Naive thymus-derived CD4-positive, alpha-beta T cell (primary cell): ENCODE measurements around the gene HTR4. TPM values are rescaled to one million over a fixed set of nuclear protein-coding genes. Genes with fewer than 3 reads are reported as not detected.

Experiments
- ATAC-seq: fragments of 150-1000 bp; cut with Tn5 transposase; 2 replicates; pipeline ENCODE4 v1.10.0; 2021; ENCODE audit warnings: mild to moderate bottlenecking, moderate library complexity
- CTCF ChIA-PET: fragments of 350-600 bp; sonication (Branson Sonifier 250); formaldehyde crosslinking; loops from one replicate; lab custom pipeline; 2021; ENCODE audit warnings: antibody characterized with exemption; lab: Charles Lee
- POLR2A ChIA-PET: fragments of 350-600 bp; sonication (Branson Sonifier 250); formaldehyde crosslinking; loops from one replicate; lab custom pipeline; 2021; ENCODE audit warnings: antibody characterized with exemption, inconsistent platforms; lab: Charles Lee
- DNase-seq, 9 donors: peaks; one replicate each; pipeline versions ENCODE4 v3.0.0 to v3.0.0-alpha.2; 2020 to 2022; ENCODE audit warnings: mixed read lengths in 1 of 9
- H3K27ac ChIP-seq: one replicate; pipeline ENCODE4 v1.7.0; 2013; ENCODE audit warnings: mild to moderate bottlenecking, low read depth, low read length, moderate library complexity
- H3K27me3 ChIP-seq, 2 donors: one replicate each; pipeline ENCODE4 v1.7.0; 2013; ENCODE audit warnings: low read length in 2 of 2, mild to moderate bottlenecking in 2 of 2, moderate library complexity in 2 of 2; ENCODE audit not compliant: control insufficient read depth in 2 of 2, insufficient read depth in 2 of 2
- H3K36me3 ChIP-seq, 3 experiments: 1 replicate in 2 of 3; 2 replicates in 1 of 3; pipeline ENCODE4 v1.7.0; 2013; ENCODE audit warnings: low read length in 3 of 3, mild to moderate bottlenecking in 3 of 3, moderate library complexity in 1 of 3; ENCODE audit not compliant: insufficient read depth in 3 of 3, control insufficient read depth in 2 of 3
- H3K4me1 ChIP-seq, 2 donors: one replicate each; pipeline ENCODE4 v1.7.0; 2013; ENCODE audit warnings: low read length in 2 of 2, mild to moderate bottlenecking in 2 of 2, moderate library complexity in 1 of 2; ENCODE audit not compliant: control insufficient read depth in 2 of 2, insufficient read depth in 2 of 2
- H3K4me3 ChIP-seq: 2 replicates; pipeline ENCODE4 v1.7.0; 2013; ENCODE audit warnings: mild to moderate bottlenecking, low read length
- H3K9me3 ChIP-seq, 3 experiments: 1 replicate in 2 of 3; 2 replicates in 1 of 3; pipeline ENCODE4 v1.7.0; 2013; ENCODE audit warnings: low read length in 3 of 3; ENCODE audit not compliant: control insufficient read depth in 2 of 3
- H3K27ac Mint-ChIP-seq, 9 donors: one replicate each; pipeline ENCODE4 v1.8.0; 2020 to 2022; ENCODE audit warnings: mixed read lengths in 9 of 9, mild to moderate bottlenecking in 8 of 9, moderate library complexity in 5 of 9, inconsistent platforms in 2 of 9
- H3K27me3 Mint-ChIP-seq, 5 donors: one replicate each; pipeline ENCODE4 v1.8.0; 2021 to 2022; ENCODE audit warnings: mixed read lengths in 5 of 5, mild to moderate bottlenecking in 1 of 5
- H3K36me3 Mint-ChIP-seq, 5 donors: one replicate each; pipeline ENCODE4 v1.8.0; 2020 to 2022; ENCODE audit warnings: mixed read lengths in 5 of 5, mild to moderate bottlenecking in 3 of 5, inconsistent platforms in 1 of 5
- H3K4me1 Mint-ChIP-seq, 7 donors: one replicate each; pipeline ENCODE4 v1.8.0; 2020 to 2022; ENCODE audit warnings: mixed read lengths in 7 of 7, mild to moderate bottlenecking in 3 of 7, inconsistent platforms in 1 of 7
- H3K4me3 Mint-ChIP-seq, 10 donors: one replicate each; pipeline ENCODE4 v1.8.0; 2020 to 2022; ENCODE audit warnings: mild to moderate bottlenecking in 10 of 10, mixed read lengths in 10 of 10, moderate library complexity in 6 of 10, inconsistent platforms in 2 of 10
- H3K9me3 Mint-ChIP-seq, 11 donors: one replicate each; pipeline ENCODE4 v1.8.0; 2020 to 2022; ENCODE audit warnings: mixed read lengths in 11 of 11, mild to moderate bottlenecking in 4 of 11, inconsistent platforms in 1 of 11, moderate library complexity in 1 of 11
- intact Hi-C, 2 donors: fragments of 100-400 bp; cut with micrococcal nuclease; formaldehyde crosslinking; loops; one replicate each; pipeline ENCODE4 v1.15.1; 2023
- polyA plus RNA-seq, 2 donors: library from polyadenylated mRNA; unstranded; fragments of 300-500 nt; fragmentation: Illumina TruSeq; gene quantifications; one replicate each; pipeline ENCODE4 v1.2.3, GENCODE V29; 2021
- total RNA-seq, 6 experiments: library from RNA in 5 of 6; stranded (reverse) in 5 of 6; gene quantifications; 1 replicate in 5 of 6; 2 replicates in 1 of 6; pipeline ENCODE4 v1.2.3 and lab custom pipeline; 2021 to 2026

HTR4 gene
- total and polyA plus RNA-seq, 7 experiments from 2014 or later, result not detected

DNA sequence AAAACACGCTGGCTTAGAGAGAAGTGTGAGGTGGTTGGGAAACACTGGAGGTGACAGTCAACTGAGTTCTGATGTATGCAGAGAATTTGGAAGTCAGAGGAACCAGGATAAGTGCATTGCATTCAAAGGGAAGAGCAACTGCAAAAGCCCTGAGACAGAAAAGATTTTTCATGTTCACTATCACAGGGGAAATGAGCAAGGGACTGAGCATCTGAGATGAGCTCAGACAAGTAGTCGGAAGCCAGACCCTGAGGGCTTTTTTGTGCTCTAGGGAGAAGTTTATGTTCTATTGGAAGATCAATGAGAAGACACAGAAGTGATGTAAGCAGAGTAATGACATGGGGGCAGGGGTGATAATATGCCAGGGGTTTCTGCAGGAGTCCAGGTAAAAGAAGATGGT lies 97.5 kb downstream of the HTR4 start:
- Histone ChIP-seq H3K4me3 (no peak overlapping the region), H3K9me3 (no peaks in the 10 kb centered on the region), H3K27ac (no peak overlapping the region), H3K4me1 (no peaks in the 10 kb centered on the region), H3K27me3 (no peaks in the 10 kb centered on the region), H3K36me3 (no peaks in the 10 kb centered on the region)
- Mint-ChIP-seq H3K27me3 (peaks cover 0 to 27% (median 5%) of the 10 kb centered on the region in 5 donors), H3K27ac (no peak overlapping the region), H3K4me1 (no peaks in the 10 kb centered on the region), H3K4me3 (no peak overlapping the region), H3K9me3 (no peaks in the 10 kb centered on the region), H3K36me3 (no peaks in the 10 kb centered on the region)
- no peak for ATAC-seq
- DNase-seq, result no peak
- POLR2A ChIA-PET, result no interaction called here
- intact Hi-C loops, result no loop called here
- CTCF ChIA-PET, result no interaction called here

DNA sequence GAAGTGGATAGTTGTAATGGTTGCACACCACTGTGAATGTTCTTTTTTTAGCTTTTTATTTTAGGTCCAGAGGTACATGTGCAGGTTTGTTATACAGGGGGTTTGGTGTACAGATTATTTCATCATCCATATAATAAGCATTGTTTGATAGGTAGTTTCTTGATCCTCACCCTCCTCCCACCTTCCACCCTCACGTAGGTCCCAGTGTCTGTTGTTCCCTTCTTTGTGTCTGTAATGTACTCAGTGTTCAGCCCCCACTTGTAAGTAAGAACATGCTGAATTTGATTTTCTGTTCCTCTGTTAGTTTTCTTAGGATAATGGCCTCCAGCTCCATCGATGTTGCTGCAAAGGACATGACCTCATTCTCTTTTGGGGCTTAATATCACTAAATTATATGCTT lies 99.7 kb downstream of the HTR4 start:
- ChIA-PET POLR2A (no interaction called here), CTCF (interaction anchor here (0.5 kb wide), 1 partner anchor 384 kb away, joined by 3 read pairs; no protein-coding TSS in a partner anchor)
- Mint-ChIP-seq H3K36me3 (no peaks in the 10 kb centered on the region), H3K4me1 (no peaks in the 10 kb centered on the region), H3K27me3 (peaks cover 0 to 23% (median 4%) of the 10 kb centered on the region in 5 donors), H3K9me3 (no peaks in the 10 kb centered on the region), H3K27ac (no peak overlapping the region), H3K4me3 (no peak overlapping the region)
- no peaks in the 10 kb centered on the region for H3K9me3 ChIP-seq
- intact Hi-C loops, result no loop called here
- H3K4me3 ChIP-seq, result no peak overlapping the region
- H3K27ac ChIP-seq, result no peak overlapping the region
- DNase-seq (no peak), ATAC-seq (no peak)
- no peaks in the 10 kb centered on the region for H3K4me1 ChIP-seq
- H3K27me3 ChIP-seq, result no peaks in the 10 kb centered on the region
- H3K36me3 ChIP-seq, result no peaks in the 10 kb centered on the region

DNA sequence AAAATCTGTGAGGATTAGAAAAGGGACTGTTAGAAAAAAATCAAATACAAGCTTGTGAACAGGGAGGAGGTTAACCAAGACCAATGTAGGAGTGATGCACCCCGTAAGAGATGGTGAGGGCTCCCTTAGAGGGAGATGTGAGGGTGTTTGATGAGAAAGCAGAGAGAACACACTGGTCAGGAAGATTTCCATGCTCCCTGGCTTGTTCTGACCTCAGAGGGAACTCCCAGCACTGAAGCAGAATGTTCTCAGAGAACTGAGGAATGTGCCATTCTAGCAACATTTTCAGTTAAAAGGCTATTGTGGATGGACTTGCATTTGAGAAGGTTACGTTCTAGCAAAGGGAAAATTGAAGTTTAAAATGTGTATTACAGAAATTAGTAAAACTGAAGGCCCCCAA lies 110.6 kb downstream of the HTR4 start:
- Histone ChIP-seq H3K27me3 (peaks cover 0 to 2% of the 10 kb centered on the region in 2 donors), H3K9me3 (no peaks in the 10 kb centered on the region), H3K4me3 (no peak overlapping the region), H3K36me3 (no peaks in the 10 kb centered on the region), H3K4me1 (no peaks in the 10 kb centered on the region), H3K27ac (no peak overlapping the region)
- Mint-ChIP-seq H3K27me3 (peaks cover 0 to 13% (median 5%) of the 10 kb centered on the region in 5 donors), H3K9me3 (peaks cover 0 to 5% (median 0%) of the 10 kb centered on the region in 11 donors), H3K4me3 (no peak overlapping the region), H3K27ac (no peak overlapping the region), H3K36me3 (no peaks in the 10 kb centered on the region), H3K4me1 (no peaks in the 10 kb centered on the region)
- intact Hi-C loops, result no loop called here
- ATAC-seq (no peak), DNase-seq (no peak)
- POLR2A ChIA-PET, result no interaction called here
- CTCF ChIA-PET, result no interaction called here

DNA sequence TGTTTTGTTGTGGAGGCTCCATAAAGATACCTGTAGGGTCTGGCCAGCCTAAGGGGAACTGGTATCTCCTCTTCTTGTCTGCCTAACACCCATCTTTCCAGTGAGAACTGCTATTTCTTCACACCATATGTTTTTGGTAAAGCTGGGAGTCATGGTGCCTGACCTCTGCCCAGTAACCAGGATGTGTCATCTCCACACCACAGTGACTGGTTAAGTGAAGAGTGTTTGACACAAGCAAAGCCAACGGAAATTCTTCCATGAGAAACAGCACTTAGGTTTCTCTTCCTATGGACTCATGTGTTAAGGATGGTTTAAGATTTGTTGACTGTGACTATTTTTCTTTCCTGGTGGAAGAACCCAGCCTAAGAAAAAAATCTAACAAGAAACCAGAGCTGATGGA lies 111.5 kb downstream of the HTR4 start:
- no peaks in the 10 kb centered on the region for H3K36me3 Mint-ChIP-seq
- no peaks in the 10 kb centered on the region for H3K4me1 Mint-ChIP-seq
- ATAC-seq (no peak), DNase-seq (no peak)
- Histone ChIP-seq H3K36me3 (no peaks in the 10 kb centered on the region), H3K27ac (no peak overlapping the region), H3K4me1 (no peaks in the 10 kb centered on the region), H3K4me3 (no peak overlapping the region), H3K27me3 (peaks cover 0 to 2% of the 10 kb centered on the region in 2 donors), H3K9me3 (no peaks in the 10 kb centered on the region)
- intact Hi-C loops, result no loop called here
- H3K27ac Mint-ChIP-seq, result no peak overlapping the region
- POLR2A ChIA-PET, result no interaction called here
- H3K27me3 Mint-ChIP-seq, result peaks cover 3 to 13% (median 5%) of the 10 kb centered on the region in 5 donors
- CTCF ChIA-PET, result no interaction called here
- H3K4me3 Mint-ChIP-seq, result no peak overlapping the region
- peaks cover 0 to 11% (median 3%) of the 10 kb centered on the region in 11 donors for H3K9me3 Mint-ChIP-seq

DNA sequence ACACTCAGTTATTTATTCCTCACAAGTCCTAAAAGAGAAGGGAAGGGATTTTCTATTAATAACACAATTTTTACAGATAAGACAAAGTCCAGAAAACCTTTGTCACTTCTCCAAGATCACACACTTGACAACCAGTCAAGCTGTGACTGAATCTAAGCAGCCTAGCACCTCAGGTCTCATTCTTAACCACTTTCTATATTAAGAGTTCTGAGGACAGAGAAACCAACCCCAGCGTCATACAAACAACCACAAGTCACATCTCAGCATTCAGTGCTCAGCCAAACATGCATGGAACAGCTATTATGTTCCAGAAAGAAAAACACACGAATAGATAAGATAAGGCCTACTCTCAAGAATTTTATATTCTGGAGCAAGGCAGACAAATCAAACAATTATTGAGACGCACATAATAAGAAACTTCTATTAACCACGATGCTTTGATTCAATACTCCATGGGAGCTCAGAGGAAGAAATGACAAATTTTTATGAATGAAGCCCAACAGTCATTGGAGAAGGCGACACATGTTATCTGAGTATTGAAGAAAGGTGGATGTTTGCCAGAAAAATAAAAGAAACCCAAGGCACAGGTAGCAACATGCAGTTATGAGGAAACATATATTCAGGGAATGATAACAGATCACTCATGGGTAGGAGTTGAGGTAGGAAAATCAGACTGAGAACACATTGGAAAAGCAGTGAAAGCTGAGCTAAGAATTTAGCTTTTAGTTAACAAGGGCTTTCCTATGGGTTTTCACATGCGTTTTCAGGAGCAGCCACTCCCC lies 113.1 kb downstream of the HTR4 start:
- Histone ChIP-seq H3K27ac (no peak overlapping the region), H3K4me1 (no peaks in the 10 kb centered on the region), H3K36me3 (no peaks in the 10 kb centered on the region), H3K9me3 (no peaks in the 10 kb centered on the region), H3K4me3 (no peak overlapping the region), H3K27me3 (peaks cover 0 to 2% of the 10 kb centered on the region in 2 donors)
- ATAC-seq (no peak), DNase-seq (no peak)
- intact Hi-C loops, result no loop called here
- CTCF ChIA-PET, result no interaction called here
- no peaks in the 10 kb centered on the region for H3K36me3 Mint-ChIP-seq
- POLR2A ChIA-PET, result no interaction called here
- H3K9me3 Mint-ChIP-seq, result peaks cover 0 to 11% (median 3%) of the 10 kb centered on the region in 11 donors
- H3K4me1 Mint-ChIP-seq, result no peaks in the 10 kb centered on the region
- peaks cover 9 to 20% (median 16%) of the 10 kb centered on the region in 5 donors for H3K27me3 Mint-ChIP-seq
- H3K4me3 Mint-ChIP-seq, result no peak overlapping the region
- H3K27ac Mint-ChIP-seq, result no peak overlapping the region

DNA sequence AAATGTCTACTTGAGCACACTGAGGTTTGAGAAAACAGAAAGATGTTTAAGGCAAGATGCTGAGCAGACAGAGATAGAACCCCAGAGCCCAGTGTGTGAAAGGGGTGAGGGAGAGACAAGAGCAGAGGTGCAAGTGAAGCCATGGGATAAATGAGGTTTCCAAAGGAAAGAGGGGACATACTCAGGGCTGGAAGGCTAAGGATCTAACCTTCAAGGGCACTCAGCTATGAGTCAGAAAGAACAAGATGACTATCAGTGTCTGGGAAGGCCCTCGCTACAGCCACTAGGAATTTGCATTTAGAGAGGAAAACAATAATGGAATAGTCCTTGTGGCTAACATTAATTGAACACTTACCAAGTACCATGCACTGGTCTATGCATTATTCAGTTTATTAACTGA lies 113.7 kb downstream of the HTR4 start:
- peaks cover 0 to 11% (median 3%) of the 10 kb centered on the region in 11 donors for H3K9me3 Mint-ChIP-seq
- H3K9me3 ChIP-seq, result no peaks in the 10 kb centered on the region
- H3K4me3 Mint-ChIP-seq, result no peak overlapping the region
- ChIA-PET CTCF (no interaction called here), POLR2A (no interaction called here)
- H3K27ac Mint-ChIP-seq, result no peak overlapping the region
- H3K27ac ChIP-seq, result no peak overlapping the region
- DNase-seq (no peak), ATAC-seq (no peak)
- no peak overlapping the region for H3K4me3 ChIP-seq
- no peaks in the 10 kb centered on the region for H3K4me1 Mint-ChIP-seq
- H3K4me1 ChIP-seq, result no peaks in the 10 kb centered on the region
- no peaks in the 10 kb centered on the region for H3K36me3 ChIP-seq
- intact Hi-C loops, result no loop called here
- peaks cover 9 to 26% (median 18%) of the 10 kb centered on the region in 5 donors for H3K27me3 Mint-ChIP-seq
- peaks cover 0 to 2% of the 10 kb centered on the region in 2 donors for H3K27me3 ChIP-seq
- no peaks in the 10 kb centered on the region for H3K36me3 Mint-ChIP-seq

DNA sequence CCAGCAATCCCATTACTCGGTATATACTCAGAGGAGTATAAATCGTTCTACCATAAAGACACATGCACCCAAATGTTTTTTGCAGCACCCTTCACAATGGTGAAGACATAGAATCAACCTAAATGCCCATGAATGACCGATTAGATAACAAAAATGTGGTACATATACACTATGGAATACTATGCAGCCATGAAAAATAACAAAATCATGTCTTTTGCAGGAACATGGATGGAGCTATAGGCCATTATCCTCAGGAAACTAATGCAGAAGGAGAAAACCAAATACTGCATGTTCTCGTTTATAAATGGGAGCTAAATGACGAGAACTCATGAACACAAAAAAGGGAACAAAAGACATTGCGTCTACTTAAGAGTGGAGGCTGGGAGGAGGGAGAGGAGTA lies 114.5 kb downstream of the HTR4 start:
- CTCF ChIA-PET, result interaction anchor here (0.7 kb wide), 1 partner anchor 13 kb away, joined by 3 read pairs; no protein-coding TSS in a partner anchor
- H3K27ac Mint-ChIP-seq, result no peak overlapping the region
- intact Hi-C loops, result no loop called here

More for the DNA sequence above, 114.5 kb downstream of the HTR4 start:
- H3K36me3 Mint-ChIP-seq, result no peaks in the 10 kb centered on the region
- POLR2A ChIA-PET, result no interaction called here
- Histone ChIP-seq H3K27me3 (peaks cover 0 to 2% of the 10 kb centered on the region in 2 donors), H3K9me3 (no peaks in the 10 kb centered on the region), H3K27ac (no peak overlapping the region), H3K4me3 (no peak overlapping the region), H3K4me1 (no peaks in the 10 kb centered on the region), H3K36me3 (no peaks in the 10 kb centered on the region)
- H3K4me1 Mint-ChIP-seq, result no peaks in the 10 kb centered on the region
- H3K4me3 Mint-ChIP-seq, result no peak overlapping the region
- DNase-seq (no peak), ATAC-seq (no peak)
- peaks cover 9 to 26% (median 24%) of the 10 kb centered on the region in 5 donors for H3K27me3 Mint-ChIP-seq
- H3K9me3 Mint-ChIP-seq, result peaks cover 0 to 11% (median 3%) of the 10 kb centered on the region in 11 donors
